SHP77 (cell line): ENCODE results near the gene EHD4.

Source experiments
- DNase-seq, 2 experiments: peaks; one replicate each; lab custom pipeline; 2025; lab: John Stamatoyannopoulos, UW

EHD4 gene

GRCh38 chr15:41919954-41920538, 52.3 kb downstream of the EHD4 start:
- DNase-seq: peak; percentile 60 to 68

DNA sequence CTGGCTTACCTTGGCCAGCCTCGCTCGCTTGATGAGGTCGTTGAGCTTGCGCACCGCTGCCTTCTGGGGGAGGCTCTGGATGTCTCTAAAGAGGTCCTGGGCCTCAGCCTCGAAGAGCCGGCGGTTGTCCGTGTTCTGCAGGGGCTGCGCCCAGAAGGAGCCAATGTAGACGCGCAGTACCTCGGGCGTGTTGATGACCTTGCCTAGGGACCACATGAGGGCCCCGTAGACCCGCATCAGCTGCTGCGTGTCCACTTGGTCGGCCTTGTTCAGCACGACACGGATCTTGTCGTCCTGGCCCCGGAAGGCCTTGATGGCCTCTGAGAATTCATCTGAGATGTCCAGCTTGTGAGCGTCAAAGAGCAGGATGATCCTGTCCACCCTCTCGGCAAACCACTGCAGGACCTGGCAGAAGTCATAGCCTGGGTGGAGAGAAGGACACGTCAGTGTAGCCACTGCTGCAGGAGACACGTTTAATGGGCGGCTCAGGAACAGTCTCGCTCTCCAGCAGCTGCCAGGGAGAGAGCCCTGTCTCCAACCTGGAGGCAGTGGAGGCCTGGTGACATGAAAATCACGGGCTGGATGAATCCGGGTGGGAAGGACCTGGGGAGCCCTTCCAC, 53.0 kb downstream of the EHD4 start:
- DNase-seq: peak; percentile 42 to 47

DNA sequence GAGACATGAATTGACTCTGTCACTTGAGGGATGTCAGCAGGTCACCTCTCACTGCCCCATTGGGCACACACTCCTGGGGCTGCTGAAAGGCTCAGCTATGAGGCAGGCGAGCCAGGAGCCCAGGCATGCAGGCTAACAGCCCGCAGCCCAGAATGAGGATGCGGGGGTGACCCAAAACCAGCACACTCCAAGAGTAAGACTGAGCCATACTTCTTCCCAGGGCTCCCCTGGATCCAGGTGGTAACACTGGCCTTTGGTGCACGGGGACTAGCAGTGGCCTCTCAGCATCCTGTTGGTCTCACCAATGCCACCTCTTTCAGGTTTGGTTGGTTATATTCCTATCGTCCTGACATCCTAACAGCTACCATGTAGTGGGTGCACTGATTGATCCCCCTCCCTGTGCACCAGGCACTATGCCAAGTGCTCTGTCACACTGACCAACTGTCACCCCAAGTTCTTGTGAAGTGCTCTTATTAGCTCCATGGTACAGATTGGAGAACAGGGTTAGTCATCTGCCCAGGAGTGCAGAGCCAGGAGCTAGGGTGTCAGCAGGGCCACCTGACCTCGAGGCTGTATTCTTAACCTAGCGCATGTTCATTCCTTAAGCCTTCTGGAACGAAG, 53.7 kb downstream of the EHD4 start:
- no peak for DNase-seq

DNA sequence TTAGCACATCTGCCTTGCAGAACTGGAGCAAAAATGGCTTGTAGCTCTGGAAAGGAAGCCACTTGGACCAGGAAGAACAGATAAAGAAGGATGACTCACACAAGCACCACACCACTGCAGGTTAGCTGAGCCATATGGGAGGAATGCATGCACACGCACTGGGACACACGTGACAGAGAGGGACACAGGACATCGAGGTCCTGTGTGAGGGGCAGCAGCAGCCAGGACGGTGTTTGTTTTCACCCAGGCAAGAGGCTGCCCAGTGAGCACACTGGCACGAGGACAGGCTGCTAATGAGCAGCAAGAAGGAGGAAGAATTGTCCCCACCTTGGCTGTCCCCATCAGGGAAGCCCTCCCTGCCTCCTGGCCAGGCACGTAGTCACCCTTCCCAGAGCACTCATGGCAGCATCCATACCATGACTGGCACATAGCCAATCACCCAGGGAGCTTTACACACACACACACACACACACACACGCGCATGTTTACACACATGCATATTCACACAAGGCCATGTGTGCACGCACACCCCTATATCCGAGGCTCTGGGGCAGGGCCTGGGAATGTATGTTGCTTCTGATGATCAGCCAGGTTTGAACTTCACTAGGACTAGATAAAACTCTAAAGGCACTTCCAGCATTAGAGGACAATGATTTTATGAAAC, 54.5 kb downstream of the EHD4 start:
- no peak for DNase-seq

- DNase-seq: no peak
These were observed 56.9 kb downstream of the EHD4 start for GRCh38 chr15:41915255-41915994.

DNA sequence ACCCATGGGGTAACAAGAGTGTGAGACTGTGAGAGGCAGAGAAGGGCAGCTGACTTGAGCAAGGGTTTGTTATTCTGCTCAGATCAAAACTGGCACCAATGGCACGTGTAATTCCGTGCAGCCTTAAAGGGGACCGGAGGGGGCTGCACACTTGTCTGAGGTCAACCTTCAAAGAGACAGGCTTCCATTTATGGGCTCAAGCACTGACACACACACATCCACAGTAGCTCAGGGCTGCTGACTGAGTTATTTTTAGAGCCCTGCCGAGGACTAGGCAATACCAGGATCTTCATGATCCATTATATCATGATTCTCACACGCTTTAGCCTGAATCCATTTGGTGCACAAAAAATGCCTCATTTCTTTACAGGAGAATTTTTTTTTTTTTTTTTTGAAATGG, 57.9 kb downstream of the EHD4 start:
- no peak for DNase-seq

DNA sequence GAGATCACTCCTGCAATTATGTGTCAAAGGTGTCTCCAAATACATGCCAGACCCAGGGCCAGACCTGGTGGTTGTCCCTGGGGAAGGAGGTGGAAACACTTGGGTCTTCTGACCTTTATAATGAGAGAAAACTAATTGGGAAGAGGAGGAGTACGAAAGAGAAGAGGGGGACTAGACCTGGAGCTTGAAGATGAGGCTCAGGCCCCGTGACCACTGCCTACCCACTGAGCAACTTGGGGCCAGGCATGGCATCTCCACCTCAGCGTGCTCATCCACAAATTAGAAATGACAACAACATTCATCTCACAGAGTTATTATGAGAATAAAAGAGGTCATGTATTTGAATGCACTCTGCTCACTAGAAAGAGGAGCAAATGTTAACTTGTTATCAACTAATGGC, 59.1 kb downstream of the EHD4 start:
- no peak for DNase-seq

DNA sequence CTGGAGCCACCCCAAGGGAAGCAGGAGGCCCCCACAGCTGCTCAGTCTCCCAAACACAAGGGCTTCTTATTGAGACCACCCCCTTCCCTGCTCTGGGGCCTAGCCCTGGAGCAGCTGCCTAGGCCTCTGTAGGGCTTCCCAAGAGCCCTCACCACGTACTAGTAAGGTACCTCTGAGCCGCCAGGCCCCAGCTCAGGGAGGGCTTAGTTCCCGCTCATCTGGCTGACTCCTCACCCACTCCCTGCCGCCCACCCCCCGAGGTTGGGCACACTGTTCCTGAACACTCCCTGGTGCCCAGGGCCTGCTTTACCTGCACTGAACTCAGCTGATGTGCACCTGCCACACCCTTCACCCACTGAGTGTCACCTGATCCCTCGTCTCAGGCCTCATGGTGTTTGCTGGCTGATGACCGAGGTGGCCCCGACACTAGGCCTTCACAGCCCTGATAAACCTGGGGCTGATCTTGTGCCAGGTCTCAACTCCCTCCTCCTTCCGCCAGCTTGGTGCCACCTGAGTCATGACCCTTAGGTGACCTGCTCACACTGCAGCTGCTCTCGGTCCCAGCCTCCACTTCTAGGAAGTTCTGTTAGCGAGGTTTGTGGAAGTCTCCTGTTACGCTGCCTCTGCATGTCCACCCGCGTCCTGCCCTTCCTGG, 60.5 kb downstream of the EHD4 start:
- DNase-seq: no peak

GRCh38 chr15:41908736-41909461, 63.5 kb downstream of the EHD4 start:
- DNase-seq: no peak

DNA sequence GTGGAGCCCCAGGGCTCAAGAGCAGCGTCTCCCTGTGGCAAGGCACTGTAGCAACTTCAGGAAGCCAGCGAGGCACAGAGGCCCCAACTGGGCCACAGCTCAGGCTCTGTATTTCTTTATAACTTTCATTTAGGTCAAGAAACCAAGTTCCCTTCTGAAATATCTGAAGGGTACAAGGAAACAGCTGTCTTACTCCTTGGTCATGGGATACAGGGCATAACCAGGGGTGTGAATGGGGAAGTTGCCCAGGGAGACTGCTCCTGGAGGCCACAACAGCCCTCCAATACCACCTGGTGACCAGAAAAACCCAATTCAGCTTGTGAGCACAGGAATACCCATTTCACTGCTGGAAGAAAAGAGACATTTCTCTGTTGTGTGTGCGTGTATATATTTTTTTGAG, 65.2 kb downstream of the EHD4 start:
- no peak for DNase-seq

- DNase-seq: no peak
These were observed 65.7 kb downstream of the EHD4 start for GRCh38 chr15:41906608-41907007.

DNA sequence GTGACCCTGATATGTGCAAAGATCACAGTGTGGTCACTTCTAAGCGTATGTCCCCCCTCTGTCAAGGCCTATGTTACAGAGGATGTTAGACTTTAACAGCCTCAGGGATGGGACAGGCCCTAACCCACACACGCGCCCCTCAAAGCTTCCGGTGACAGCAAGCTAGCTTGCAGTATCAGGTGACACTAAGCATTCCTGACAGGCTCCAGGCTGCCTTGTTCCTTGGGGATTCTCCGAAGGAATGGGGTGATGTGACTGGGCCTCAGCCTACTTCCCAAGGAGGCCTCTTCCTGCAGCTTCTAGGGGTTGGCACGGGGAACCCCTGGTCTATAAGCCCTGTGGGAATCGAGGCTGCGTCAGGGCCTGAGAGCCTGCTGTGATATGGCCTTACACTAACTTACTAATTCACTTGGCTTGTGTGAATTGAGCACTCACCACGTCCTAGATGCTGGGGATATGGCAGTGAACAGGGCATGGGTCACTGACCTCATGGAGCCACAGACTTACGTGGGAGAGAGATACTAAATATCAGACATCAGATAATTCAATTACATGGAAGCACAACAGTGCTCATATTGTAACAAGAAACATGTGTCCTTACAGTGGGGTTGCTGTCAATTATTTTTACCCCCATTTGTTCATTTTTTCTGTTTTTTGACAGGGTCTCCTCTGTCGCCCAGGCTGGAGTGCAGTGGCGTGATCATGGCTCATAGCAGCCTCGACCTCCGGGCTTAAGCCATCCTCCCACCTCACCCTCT, 67.1 kb downstream of the EHD4 start:
- no peak for DNase-seq

GRCh38 chr15:41904541-41905005, 67.8 kb downstream of the EHD4 start:
- peak; percentile 24 to 60 for DNase-seq

- DNase-seq: no peak
These were observed 68.6 kb downstream of the EHD4 start for GRCh38 chr15:41903782-41904181.

- no peak for DNase-seq
These were observed 70.9 kb downstream of the EHD4 start for GRCh38 chr15:41901431-41901830.

DNA sequence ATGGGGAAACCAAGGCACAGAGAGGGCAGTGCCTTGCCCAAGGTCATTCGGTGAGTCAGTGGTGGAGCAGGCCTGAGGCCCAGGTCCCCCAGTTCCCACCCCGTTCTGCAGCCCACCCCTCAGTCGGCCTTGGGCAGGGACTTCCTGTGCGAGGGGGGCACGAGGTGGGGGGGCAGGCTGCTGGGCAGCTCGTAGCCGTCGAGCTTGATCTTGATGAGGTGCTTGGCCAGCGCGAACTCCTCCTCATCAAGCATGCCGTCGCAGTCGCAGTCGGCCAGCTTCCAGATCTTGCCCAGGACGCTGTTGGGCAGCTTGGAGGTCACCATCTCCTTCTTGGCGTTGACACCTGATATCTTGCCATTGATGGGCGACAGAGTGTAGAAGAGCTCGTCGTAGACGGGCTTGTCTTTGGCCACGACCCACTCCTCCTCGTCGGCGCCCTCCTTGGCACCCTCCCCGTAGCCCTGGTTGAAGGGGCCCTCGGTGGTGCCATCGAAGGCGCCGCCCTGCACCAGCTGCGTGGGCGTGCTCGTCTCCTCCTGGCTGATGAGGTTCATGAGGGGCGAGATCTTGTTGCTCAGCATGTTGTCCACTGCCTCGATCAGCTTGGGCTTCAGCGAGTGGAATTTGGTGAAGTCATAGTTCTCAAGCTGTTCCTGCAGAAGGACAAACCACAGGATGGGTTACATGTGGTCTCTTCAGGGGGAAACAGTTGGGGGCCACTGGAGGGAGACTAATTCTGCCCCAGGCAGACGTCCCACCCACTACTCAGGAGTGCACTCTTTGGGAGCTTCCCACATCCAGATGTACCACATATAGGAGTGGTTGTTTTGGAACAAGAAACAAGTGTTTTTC, 71.6 kb downstream of the EHD4 start:
- DNase-seq: no peak

DNA sequence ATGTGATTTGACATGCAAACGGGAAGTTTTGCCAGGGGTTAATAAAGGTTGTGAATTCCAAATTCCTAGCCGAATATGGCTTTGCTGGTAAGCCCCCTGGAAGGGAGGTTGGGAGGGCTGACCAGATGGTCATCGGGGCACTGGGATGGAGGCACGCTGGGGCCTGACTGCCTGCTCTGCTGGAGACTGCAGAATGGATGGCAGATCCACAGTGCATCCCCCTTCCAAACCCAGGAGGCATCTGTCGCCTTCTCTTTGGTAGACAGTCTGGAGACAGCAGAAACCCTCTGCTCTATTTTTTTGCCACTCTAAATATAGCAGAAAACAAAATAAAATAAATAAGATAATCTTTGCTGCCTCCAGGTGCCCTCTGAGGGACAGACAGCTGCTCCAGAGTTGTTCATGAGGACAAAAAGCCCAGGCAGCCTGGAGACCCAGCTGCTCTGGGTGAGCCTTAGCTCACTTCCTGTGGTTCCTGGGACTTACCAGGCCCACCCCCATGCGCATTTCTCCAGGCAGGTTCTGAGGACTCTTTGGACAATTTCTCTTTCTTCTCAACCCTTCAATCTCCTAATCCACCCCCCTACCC, 72.4 kb downstream of the EHD4 start:
- DNase-seq: peak in 1 of 2 experiments; percentile 46

DNA sequence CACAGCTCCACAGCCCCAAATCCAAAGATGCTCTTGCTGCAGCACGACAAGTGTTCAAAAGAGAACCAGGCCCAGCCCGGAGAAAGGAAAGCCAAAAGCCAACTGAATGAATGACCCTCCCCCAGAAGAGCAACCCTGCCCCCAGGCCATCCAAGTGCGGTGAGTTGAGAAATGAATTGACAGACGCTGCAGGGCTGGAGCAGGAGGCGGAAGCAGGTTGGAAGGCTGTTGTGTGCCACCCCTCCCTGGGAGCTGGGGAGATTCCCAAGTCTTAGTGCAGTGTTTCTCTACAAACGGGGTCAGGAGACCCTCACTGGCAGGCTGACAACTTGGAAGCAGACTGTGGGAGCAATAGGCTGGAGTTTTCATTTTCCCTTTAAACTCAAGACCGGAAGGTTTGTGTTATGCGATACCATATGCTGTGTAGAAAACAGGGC, 75.0 kb downstream of the EHD4 start:
- no peak for DNase-seq

DNA sequence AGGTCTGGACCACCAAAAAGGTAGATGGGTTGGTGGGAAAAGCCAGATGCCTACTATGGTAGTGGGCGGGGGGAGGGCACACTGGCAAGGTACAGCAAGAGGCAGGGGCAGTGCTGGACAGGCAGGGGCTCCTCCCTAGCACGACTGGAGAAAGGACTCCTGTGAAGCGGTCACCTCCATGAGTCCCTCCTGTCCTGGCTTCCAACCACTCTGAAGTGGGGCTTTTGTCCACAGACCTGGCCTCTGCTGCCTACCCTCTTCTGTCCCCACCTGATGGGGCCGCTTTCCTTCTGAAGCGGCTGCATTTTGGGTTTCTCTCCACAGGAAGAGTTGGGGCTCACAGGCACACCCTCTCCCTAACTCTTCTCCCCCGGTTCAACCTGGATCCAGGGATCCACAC, 75.8 kb downstream of the EHD4 start:
- DNase-seq: no peak
